PC-9 (cell line): ENCODE data around the gene IGFBP6. TPM values are rescaled to one million over a fixed set of nuclear protein-coding genes. Genes with fewer than 3 reads are reported as not detected.

Experiments
- BruUV-seq: library from RNA; stranded (reverse); fragments of 400-500 nt; replicated peaks from 2 replicates; lab custom pipeline; 2021; lab: Mats Ljungman, UMichigan
- CTCF ChIA-PET: fragments of 300-600 bp; sonication (Branson Sonifier 250); formaldehyde crosslinking; loops from one replicate; lab custom pipeline; 2022; ENCODE audit warnings: antibody characterized with exemption; lab: Charles Lee
- POLR2A ChIA-PET: fragments of 300-600 bp; sonication (Branson Sonifier 250); formaldehyde crosslinking; loops from one replicate; lab custom pipeline; 2022; ENCODE audit warnings: antibody characterized with exemption; ENCODE audit not compliant: unreplicated experiment; lab: Charles Lee
- DNase-seq, 2 experiments: peaks; one replicate each; pipeline versions ENCODE4 v3.0.0 to v3.0.0-alpha.2; 2015 to 2022; ENCODE audit warnings: mixed read lengths in 1 of 2
- H2AFZ ChIP-seq: fragments of 200-600 bp; sonication (generic); 2 replicates; pipeline ENCODE4 v1.8.1; 2017; ENCODE audit warnings: antibody characterized with exemption
- H3F3A ChIP-seq: fragments of 200-600 bp; sonication (generic); 2 replicates; pipeline ENCODE4 v1.8.1; 2017; ENCODE audit warnings: antibody characterized with exemption, mild to moderate bottlenecking, low read depth; ENCODE audit not compliant: insufficient read depth
- H3K27ac ChIP-seq: fragments of 200-600 bp; sonication (generic); 2 replicates; pipeline ENCODE4 v1.6.1; 2016; ENCODE audit warnings: mixed run types
- H3K27me3 ChIP-seq: fragments of 200-600 bp; sonication (generic); 2 replicates; pipeline ENCODE4 v1.6.1; 2016; ENCODE audit warnings: low read depth, mixed run types; ENCODE audit not compliant: insufficient read depth
- H3K36me3 ChIP-seq: fragments of 200-600 bp; sonication (generic); 2 replicates; pipeline ENCODE4 v1.6.1; 2016; ENCODE audit warnings: low read depth, mixed run types
- H3K4me1 ChIP-seq: fragments of 200-600 bp; sonication (generic); replicated peaks from 2 replicates; pipeline ENCODE4 v1.6.1; 2016; ENCODE audit warnings: mixed run types; ENCODE audit not compliant: insufficient read depth
- H3K4me2 ChIP-seq: fragments of 200-600 bp; sonication (generic); 2 replicates; pipeline ENCODE4 v1.6.1; 2017; ENCODE audit warnings: mixed run types
- H3K4me3 ChIP-seq: fragments of 200-600 bp; sonication (generic); 2 replicates; pipeline ENCODE4 v1.6.1; 2016; ENCODE audit warnings: mixed run types
- H3K79me2 ChIP-seq: fragments of 200-600 bp; sonication (generic); 2 replicates; pipeline ENCODE4 v1.6.1; 2017; ENCODE audit warnings: low read depth, mixed run types
- H3K9me2 ChIP-seq: fragments of 200-600 bp; sonication (generic); 2 replicates; pipeline ENCODE4 v1.8.1; 2017; ENCODE audit warnings: mild to moderate bottlenecking; ENCODE audit not compliant: insufficient read depth
- H3K9me3 ChIP-seq: fragments of 200-600 bp; sonication (generic); 2 replicates; pipeline ENCODE4 v1.8.1; 2016; ENCODE audit warnings: low read depth; ENCODE audit not compliant: insufficient read depth
- H4K20me1 ChIP-seq: fragments of 200-600 bp; sonication (generic); 2 replicates; pipeline ENCODE4 v1.8.1; 2017; ENCODE audit not compliant: insufficient read depth
- CTCF ChIP-seq: fragments of 200-600 bp; sonication (generic); conservative IDR thresholded peaks from 2 replicates; pipeline ENCODE4 v1.6.1; 2017; ENCODE audit warnings: mixed run types, antibody characterized with exemption, mild to moderate bottlenecking, moderate library complexity
- EZH2 ChIP-seq: fragments of 200-600 bp; sonication (generic); IDR thresholded peaks from 2 replicates; pipeline ENCODE4 v1.8.0; 2017; ENCODE audit warnings: antibody characterized with exemption, low read depth
- intact Hi-C: fragments of 100-400 bp; cut with micrococcal nuclease; formaldehyde crosslinking; loops from one replicate; pipeline ENCODE4 v1.10.0; 2022; ENCODE audit not compliant: unreplicated experiment
- total RNA-seq: library from RNA; stranded (reverse); gene quantifications from 2 replicates; pipeline ENCODE4 v1.2.3, GENCODE V29; 2021

IGFBP6 gene
- total RNA-seq, 1 experiment from 2014 or later: 290 TPM

GRCh38 chr12:53065470-53065869 lies 32.0 kb upstream of the IGFBP6 start:
- Histone ChIP-seq H3K27me3 (no peaks in the 10 kb centered on the region), H3K9me3 (no peaks in the 10 kb centered on the region), H3K79me2 (no peaks in the 10 kb centered on the region), H3K4me2 (no peak overlapping the region), H4K20me1 (no peaks in the 10 kb centered on the region), H3F3A (peaks cover 13% of the 10 kb centered on the region; the same call in 1 of the 2 replicates), H2AFZ (no peak overlapping the region), H3K36me3 (no peaks in the 10 kb centered on the region), H3K27ac (no peak overlapping the region), H3K9me2 (no peaks in the 10 kb centered on the region), H3K4me3 (no peak overlapping the region), H3K4me1 (peaks cover 30% of the 10 kb centered on the region)
- no peak for DNase-seq
- CTCF ChIA-PET: interaction anchor here (0.5 to 1.7 kb wide), 11 partner anchors 11 to 385 kb away, joined by 3 to 22 read pairs (median 4); partner anchors contain the start of genes AAAS and SPRYD3
- intact Hi-C loops: loop anchor here (10.0 kb wide), 3 partner anchors 109 to 439 kb away; partner anchors contain the start of genes ITGB7, NPFF and TARBP2
- no TSS peak for BruUV-seq
- POLR2A ChIA-PET: interaction anchor here (0.5 to 1.4 kb wide), 4 partner anchors 95 to 230 kb away, joined by 3 to 10 read pairs (median 3); partner anchors contain the start of genes PFDN5 and ZNF740
- TF ChIP-seq CTCF: no peak
- no peak for TF ChIP-seq EZH2

- H2AFZ ChIP-seq: peak overlapping the region; percentile 75; the same call in 1 of the 2 replicates
- H3K9me3 ChIP-seq: no peaks in the 10 kb centered on the region
- H3K79me2 ChIP-seq: no peaks in the 10 kb centered on the region
- no peak overlapping the region for H3K4me3 ChIP-seq
- POLR2A ChIA-PET: interaction anchor here (0.5 to 1.4 kb wide), 5 partner anchors 13 to 229 kb away, joined by 3 to 10 read pairs (median 3); partner anchors contain the start of genes PFDN5, SPRYD3 and ZNF740
- H3K27ac ChIP-seq: peak overlapping the region; percentile 50; the same call in 1 of the 2 replicates
- peak overlapping the region; percentile 60 for H3K4me2 ChIP-seq
- CTCF ChIA-PET: interaction anchor here (0.5 to 1.7 kb wide), 13 partner anchors 12 to 384 kb away, joined by 3 to 22 read pairs (median 4); partner anchors contain the start of genes AAAS, IGFBP6 and SPRYD3
- peaks cover 25% of the 10 kb centered on the region for H3K4me1 ChIP-seq
- peak; percentile 53 to 74 for DNase-seq
- no peaks in the 10 kb centered on the region for H4K20me1 ChIP-seq
- no TSS peak for BruUV-seq
- no peak for TF ChIP-seq EZH2
- TF ChIP-seq CTCF: peak; percentile 91
- H3F3A ChIP-seq: peaks cover 10% of the 10 kb centered on the region; the same call in 1 of the 2 replicates
- no peaks in the 10 kb centered on the region for H3K27me3 ChIP-seq
- H3K9me2 ChIP-seq: no peaks in the 10 kb centered on the region
- intact Hi-C loops: loop anchor here (1.0 to 10.0 kb wide), 6 partner anchors 33 to 439 kb away; partner anchors contain the start of genes AAAS, ITGB7, NPFF and TARBP2
- no peaks in the 10 kb centered on the region for H3K36me3 ChIP-seq
These were observed 31.2 kb upstream of the IGFBP6 start for GRCh38 chr12:53065975-53066931.
